ENCODE results near the gene WARS2.

DNA sequence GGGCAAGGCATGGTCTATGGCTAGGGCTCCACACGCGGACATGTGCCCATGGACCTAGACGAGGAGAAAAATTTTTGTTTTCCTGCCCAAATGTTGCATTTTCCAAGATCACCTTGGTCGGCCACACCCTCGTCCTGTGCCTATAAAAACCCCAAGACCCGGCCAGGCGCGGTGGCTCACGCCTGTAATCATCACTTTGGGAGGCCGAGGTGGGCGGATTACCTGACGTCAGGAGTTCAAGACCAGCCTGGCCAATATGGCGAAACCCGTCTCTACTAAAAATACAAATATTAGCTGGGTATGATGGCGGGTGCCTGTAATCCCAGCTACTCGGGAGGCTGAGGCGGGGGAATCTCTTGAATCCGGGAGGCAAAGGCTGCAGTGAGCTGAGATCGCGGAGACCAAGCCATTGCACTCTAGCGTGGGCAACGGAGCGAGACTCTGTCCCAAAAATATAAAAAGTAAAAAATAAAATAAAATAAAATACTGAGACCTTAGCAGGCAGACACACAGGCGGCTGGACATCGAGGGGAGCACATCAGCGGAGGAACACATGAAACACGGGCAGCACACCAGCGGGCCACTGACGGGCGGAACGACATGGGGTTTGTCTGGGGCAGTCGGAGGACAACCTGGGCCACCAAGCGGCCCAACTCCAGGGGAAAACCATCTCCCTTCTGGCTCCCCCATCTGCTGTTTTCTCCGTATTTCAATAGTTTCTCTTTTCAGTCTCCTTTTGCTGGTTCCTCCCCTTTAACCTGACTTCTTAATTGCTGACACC, 91.6 kb downstream of the WARS2 start:
- TF ChIP-seq SUZ12 (IDR thresholded peaks at IDR 0.05; ENCODE audit: extremely low read depth, insufficient read depth, insufficient read length) = no peak
- TF ChIP-seq YY1 (IDR thresholded peaks at IDR 0.05; ENCODE audit: insufficient read depth, insufficient read length) = no peak
